H1 (cell line): ENCODE data around the gene SHLD1. TPM values are rescaled to one million over a fixed set of nuclear protein-coding genes. Genes with fewer than 3 reads are reported as not detected.

Source experiments
- KDM1A ChIP-seq: fragments of 200-600, 300-600 bp; sonication (generic); IDR thresholded peaks from 2 replicates; pipeline ENCODE4 v1.7.1; 2016; ENCODE audit warnings: mild to moderate bottlenecking, low read length, borderline replicate concordance
- RAD21 ChIP-seq, 2 experiments: IDR thresholded peaks in 1 of 2; conservative IDR thresholded peaks in 1 of 2; 2 replicates each; pipeline ENCODE4 v1.6.1; 2011; ENCODE audit warnings: low read depth in 2 of 2, low read length in 2 of 2, improper control_type of control experiment in 1 of 2, inconsistent platforms in 1 of 2, mild to moderate bottlenecking in 1 of 2, moderate library complexity in 1 of 2
- RNF2 ChIP-seq: fragments of 200-900, 300-1000 bp; sonication (generic); IDR thresholded peaks from 2 replicates; pipeline ENCODE4 v1.7.1; 2016; ENCODE audit warnings: borderline replicate concordance, low read depth, mild to moderate bottlenecking, antibody characterized with exemption, low read length; ENCODE audit not compliant: poor library complexity, severe bottlenecking; ENCODE audit errors: missing control alignments
- SAP30 ChIP-seq: fragments of 300-600 bp; sonication (generic); IDR thresholded peaks from 2 replicates; pipeline ENCODE4 v1.7.1; 2012; ENCODE audit warnings: low read length, moderate library complexity, mild to moderate bottlenecking, inconsistent platforms; ENCODE audit not compliant: insufficient read depth, insufficient replicate concordance
- SIN3A ChIP-seq, 2 experiments: IDR thresholded peaks in 1 of 2; conservative IDR thresholded peaks in 1 of 2; 2 replicates each; pipeline ENCODE4 v1.6.1; 2011 to 2012; ENCODE audit warnings: low read length in 2 of 2, improper control_type of control experiment in 1 of 2, low read depth in 1 of 2, mild to moderate bottlenecking in 1 of 2
- SRF ChIP-seq: IDR thresholded peaks from 2 replicates; pipeline ENCODE4 v1.6.1; 2011; ENCODE audit warnings: mild to moderate bottlenecking, low read depth, low read length, moderate library complexity
- polyA plus RNA-seq, 7 experiments: library from polyadenylated mRNA; depleted of rRNA in 3 of 7; stranded (reverse) in 5 of 7; unstranded in 2 of 7; fragments of >200 nt in 5 of 7; fragments of 200-250 nt in 2 of 7; gene quantifications; 1 replicate in 5 of 7; 2 replicates in 1 of 7; 4 replicates in 1 of 7; pipeline versions ENCODE4 v1.2.1 to v1.2.3, GENCODE V29; 2011 to 2013; ENCODE audit warnings: missing spikeins in 2 of 7, mixed read lengths in 2 of 7
- total RNA-seq: library from RNA; stranded (reverse); fragmentation: NEBNext Ultra II Directional; extraction: Animal tissue kit (Norgen Biotek cat#: 25700); gene quantifications from 2 replicates; pipeline ENCODE4 v1.2.1, GENCODE V29; 2021

The SHLD1 gene
- total and polyA plus RNA-seq, 2 of the 8 experiments (the other 6 are each of a cell fraction or from before 2014, with no cell fraction given) = 4.2 to 6.5 TPM

GRCh38 chr20:5714261-5715041 lies 35.8 kb upstream of the SHLD1 start (continued):
- TF ChIP-seq SIN3A (conservative IDR thresholded peaks at IDR 0.05 in 1 of 2, IDR thresholded peaks at IDR 0.05 in 1 of 2; ENCODE audit: low read depth in 1 of 2, low read length in 2 of 2) = no peak
- TF ChIP-seq KDM1A = no peak
- no peak for TF ChIP-seq RNF2
- no peak for TF ChIP-seq SAP30
- no peak for TF ChIP-seq RAD21 (IDR thresholded peaks at IDR 0.05 in 1 of 2, conservative IDR thresholded peaks at IDR 0.05 in 1 of 2; ENCODE audit: low read depth in 2 of 2, low read length in 2 of 2)
- no peak for TF ChIP-seq SRF
